Measurements from ENCODE around the gene PLXDC1. TPM values are rescaled to one million over a fixed set of nuclear protein-coding genes. Genes with fewer than 3 reads are reported as not detected.
A peak's percentile ranks its signal among the peaks of the same experiment; 100 is the strongest.

The PLXDC1 gene
- total RNA-seq, 4 donors from 2014 or later = 1.6 to 26.2 (median 4.3) TPM

GRCh38 chr17:39166437-39167335, 15.2 kb upstream of the PLXDC1 start:
- Histone ChIP-seq H3K4me3 (no peak overlapping the region), H3K4me1 (peaks cover 3 to 37% (median 15%) of the 10 kb centered on the region in 4 donors), H3K36me3 (no peaks in the 10 kb centered on the region), H3K9me3 (peaks cover 0 to 3% of the 10 kb centered on the region in 2 donors), H3K27me3 (peaks cover 8% of the 10 kb centered on the region), H3K27ac (no peak overlapping the region)
- no peak for TF ChIP-seq CTCF (IDR thresholded peaks at IDR 0.05)
- TF ChIP-seq POLR2A (IDR thresholded peaks at IDR 0.05) = no peak
- TF ChIP-seq EP300 (IDR thresholded peaks at IDR 0.05; ENCODE audit: low read depth) = no peak
- no peak for TF ChIP-seq POLR2AphosphoS5 (IDR thresholded peaks at IDR 0.05)
- DNase-seq = no peak
- WGBS, 2 donors (ENCODE audit: low coverage in 1 of 2) = 33 to 70% methylated on average over 3 to 7 of the region's 7 CpGs
- intact Hi-C loops (cut with DNase I; ENCODE audit: low total_unique reads) = no loop called here
- in situ Hi-C loops (cut with MboI; ENCODE audit: low pct_ligation_motif_present in 1 of 4, low pct_unique_long_range_greater_than_20kb in 1 of 4, low sequenced_read_pairs in 3 of 4) = loop anchor here in 2 of 4 donors (25.0 kb wide), 2 partner anchors 179 to 304 kb away; partner anchors contain the start of genes LASP1 (in 1 of the 2) and RPL23 (in 1 of the 2)

- H3K27me3 ChIP-seq = peaks cover 8% of the 10 kb centered on the region
- peak within 1 kb of the TSS; percentile 17 to 53 (median 33) for H3K4me3 ChIP-seq
- peaks cover 0 to 3% of the 10 kb centered on the region in 2 donors for H3K9me3 ChIP-seq
- 79% methylated on average over 17 of the region's 17 CpGs; no CpG with 5 or more reads in 1 of the 2 donors for WGBS, 2 donors (ENCODE audit: low coverage in 1 of 2)
- intact Hi-C loops (cut with DNase I; ENCODE audit: low total_unique reads) (no loop called here), in situ Hi-C loops (cut with MboI; ENCODE audit: low pct_ligation_motif_present in 1 of 4, low pct_unique_long_range_greater_than_20kb in 1 of 4, low sequenced_read_pairs in 3 of 4) (loop anchor here in 2 of 4 donors (25.0 kb wide), 2 partner anchors 179 to 304 kb away; partner anchors contain the start of genes LASP1 (in 1 of the 2) and RPL23 (in 1 of the 2))
- peak within 1 kb of the TSS in 2 of 4 donors; percentile 6 to 47 for H3K27ac ChIP-seq
- DNase-seq = no peak
- peaks cover 3 to 37% (median 15%) of the 10 kb centered on the region in 4 donors for H3K4me1 ChIP-seq
- H3K36me3 ChIP-seq = no peaks in the 10 kb centered on the region
- TF ChIP-seq POLR2A (IDR thresholded peaks at IDR 0.05) (no peak), EP300 (IDR thresholded peaks at IDR 0.05; ENCODE audit: low read depth) (no peak), CTCF (IDR thresholded peaks at IDR 0.05) (no peak), POLR2AphosphoS5 (IDR thresholded peaks at IDR 0.05) (no peak)
Measured at GRCh38 chr17:39165841-39166349, 14.5 kb upstream of the PLXDC1 start, which contains the start of gene ARL5C. Gene ARL5C (minus strand): TSS chr17:39166161. CDS start chr17:39165760, 401 bp downstream.

GRCh38 chr17:39165178-39165840, 13.9 kb upstream of the PLXDC1 start:
- Histone ChIP-seq H3K36me3 (no peaks in the 10 kb centered on the region), H3K27ac (peak overlapping the region in 2 of 4 donors; percentile 6 to 47), H3K9me3 (peaks cover 0 to 3% of the 10 kb centered on the region in 2 donors), H3K4me1 (peaks cover 3 to 37% (median 15%) of the 10 kb centered on the region in 4 donors), H3K4me3 (peak overlapping the region; percentile 17 to 53 (median 33)), H3K27me3 (peaks cover 8% of the 10 kb centered on the region)
- intact Hi-C loops (cut with DNase I; ENCODE audit: low total_unique reads) (no loop called here), in situ Hi-C loops (cut with MboI; ENCODE audit: low pct_ligation_motif_present in 1 of 4, low pct_unique_long_range_greater_than_20kb in 1 of 4, low sequenced_read_pairs in 3 of 4) (loop anchor here in 2 of 4 donors (25.0 kb wide), 2 partner anchors 178 to 303 kb away; partner anchors contain the start of genes LASP1 (in 1 of the 2) and RPL23 (in 1 of the 2))
- DNase-seq = no peak
- WGBS, 2 donors (ENCODE audit: low coverage in 1 of 2) = 74% methylated on average over 34 of the region's 51 CpGs; no CpG with 5 or more reads in 1 of the 2 donors
- TF ChIP-seq POLR2A (IDR thresholded peaks at IDR 0.05) (no peak), POLR2AphosphoS5 (IDR thresholded peaks at IDR 0.05) (no peak), EP300 (IDR thresholded peaks at IDR 0.05; ENCODE audit: low read depth) (no peak), CTCF (IDR thresholded peaks at IDR 0.05) (no peak)
